Liver (tissue), 3 donors: ENCODE results near the gene C4B.

ENCODE experiments used
- TF ChIP-seq, protein P1 (sequence below): IDR thresholded peaks from 2 replicates; pipeline ENCODE4 v1.6.1; 2016; ENCODE audit warnings: antibody characterized with exemption
- TF ChIP-seq, protein P2 (sequence below): IDR thresholded peaks from 2 replicates; pipeline ENCODE4 v1.6.1; 2016; ENCODE audit warnings: antibody characterized with exemption
- TF ChIP-seq, protein P3 (sequence below): fragments of 150-350 bp; IDR thresholded peaks from 2 replicates; pipeline ENCODE4 v1.5.1; 2017; ENCODE audit warnings: improper control_type of control experiment, low read depth, low read length; ENCODE audit not compliant: missing input control
- donor health status: healthy.
- donor health status: healthy.

DNA sequence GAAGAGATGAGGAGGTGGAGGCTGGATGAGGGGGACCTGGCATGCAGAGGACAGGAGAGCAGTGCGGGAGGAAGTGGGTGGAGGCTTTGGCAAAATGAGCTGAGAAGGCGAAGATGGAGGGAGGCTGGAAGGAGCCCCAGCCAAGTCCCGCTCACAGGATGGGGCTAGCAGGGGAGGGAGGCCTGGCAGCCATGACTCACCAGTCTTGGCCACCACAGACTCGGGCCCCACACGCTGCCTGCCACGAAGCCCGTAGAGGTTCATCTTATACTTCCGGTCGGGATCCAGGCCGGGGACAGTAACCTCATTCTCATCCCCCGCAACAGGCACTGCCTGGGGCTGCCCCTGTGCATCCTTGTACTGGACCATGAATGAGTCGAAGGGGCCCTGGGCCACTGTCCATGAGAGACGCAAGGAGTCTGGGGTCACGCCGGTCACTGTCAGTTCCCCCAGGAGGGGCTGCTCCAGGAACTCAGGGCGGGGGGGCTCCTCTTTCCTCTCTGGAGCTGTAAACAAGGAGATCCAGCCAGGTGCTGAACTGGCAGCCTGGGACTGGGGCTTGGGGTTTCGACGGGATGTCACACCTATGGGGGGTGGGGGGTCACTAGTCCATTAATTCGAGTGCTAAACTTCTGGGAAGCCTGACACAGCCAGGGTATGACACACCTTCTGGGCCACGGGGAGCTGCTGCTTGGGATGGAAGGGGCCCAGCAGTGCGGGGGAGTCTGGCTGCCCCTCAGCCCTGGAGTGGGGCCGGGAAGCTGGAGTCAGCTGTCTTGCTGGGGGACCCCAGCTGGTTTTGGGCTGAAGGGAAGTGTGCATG, 66.8 kb downstream of the C4B start:
- TF ChIP-seq, protein P1, sequence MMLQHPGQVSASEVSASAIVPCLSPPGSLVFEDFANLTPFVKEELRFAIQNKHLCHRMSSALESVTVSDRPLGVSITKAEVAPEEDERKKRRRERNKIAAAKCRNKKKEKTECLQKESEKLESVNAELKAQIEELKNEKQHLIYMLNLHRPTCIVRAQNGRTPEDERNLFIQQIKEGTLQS: no peak
- TF ChIP-seq, protein P2, sequence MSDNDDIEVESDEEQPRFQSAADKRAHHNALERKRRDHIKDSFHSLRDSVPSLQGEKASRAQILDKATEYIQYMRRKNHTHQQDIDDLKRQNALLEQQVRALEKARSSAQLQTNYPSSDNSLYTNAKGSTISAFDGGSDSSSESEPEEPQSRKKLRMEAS: no peak
- TF ChIP-seq, protein P3, sequence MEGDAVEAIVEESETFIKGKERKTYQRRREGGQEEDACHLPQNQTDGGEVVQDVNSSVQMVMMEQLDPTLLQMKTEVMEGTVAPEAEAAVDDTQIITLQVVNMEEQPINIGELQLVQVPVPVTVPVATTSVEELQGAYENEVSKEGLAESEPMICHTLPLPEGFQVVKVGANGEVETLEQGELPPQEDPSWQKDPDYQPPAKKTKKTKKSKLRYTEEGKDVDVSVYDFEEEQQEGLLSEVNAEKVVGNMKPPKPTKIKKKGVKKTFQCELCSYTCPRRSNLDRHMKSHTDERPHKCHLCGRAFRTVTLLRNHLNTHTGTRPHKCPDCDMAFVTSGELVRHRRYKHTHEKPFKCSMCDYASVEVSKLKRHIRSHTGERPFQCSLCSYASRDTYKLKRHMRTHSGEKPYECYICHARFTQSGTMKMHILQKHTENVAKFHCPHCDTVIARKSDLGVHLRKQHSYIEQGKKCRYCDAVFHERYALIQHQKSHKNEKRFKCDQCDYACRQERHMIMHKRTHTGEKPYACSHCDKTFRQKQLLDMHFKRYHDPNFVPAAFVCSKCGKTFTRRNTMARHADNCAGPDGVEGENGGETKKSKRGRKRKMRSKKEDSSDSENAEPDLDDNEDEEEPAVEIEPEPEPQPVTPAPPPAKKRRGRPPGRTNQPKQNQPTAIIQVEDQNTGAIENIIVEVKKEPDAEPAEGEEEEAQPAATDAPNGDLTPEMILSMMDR: no peak
